Activated CD8-positive, alpha-beta memory T cell treated with anti-CD3 and anti-CD28 coated beads, Interleukin-2, amount 10 ng/mL, durations not matched to agents 7 days and 5 days (primary cell): Measurements from ENCODE around the gene DSCAM. TPM values are rescaled to one million over a fixed set of nuclear protein-coding genes. Genes with fewer than 3 reads are reported as not detected.

ENCODE experiments used
- ATAC-seq: fragments of 150-1000 bp; cut with Tn5 transposase; one replicate; pipeline ENCODE4 v1.10.0; 2021; ENCODE audit warnings: moderate library complexity
- CTCF ChIA-PET: fragments of 350-600 bp; sonication (Branson Sonifier 250); formaldehyde crosslinking; loops from one replicate; lab custom pipeline; 2021; ENCODE audit warnings: antibody characterized with exemption; lab: Charles Lee
- DNase-seq: peaks from one replicate; pipeline ENCODE4 v3.0.0-alpha.2; 2020
- H3K27ac Mint-ChIP-seq: one replicate; pipeline ENCODE4 v1.8.0; 2021; ENCODE audit warnings: mild to moderate bottlenecking, mixed read lengths
- H3K27me3 Mint-ChIP-seq: one replicate; pipeline ENCODE4 v1.8.0; 2021; ENCODE audit warnings: mixed read lengths
- H3K36me3 Mint-ChIP-seq: one replicate; pipeline ENCODE4 v1.8.0; 2021; ENCODE audit warnings: mild to moderate bottlenecking, mixed read lengths
- H3K4me1 Mint-ChIP-seq: one replicate; pipeline ENCODE4 v1.8.0; 2021; ENCODE audit warnings: mixed read lengths
- H3K4me3 Mint-ChIP-seq: one replicate; pipeline ENCODE4 v1.8.0; 2021; ENCODE audit warnings: mild to moderate bottlenecking, moderate library complexity, mixed read lengths
- H3K9me3 Mint-ChIP-seq: one replicate; pipeline ENCODE4 v1.8.0; 2022; ENCODE audit warnings: low read depth, mixed read lengths
- total RNA-seq, 2 experiments: library from RNA; stranded (reverse); gene quantifications; one replicate each; pipeline ENCODE4 v1.2.3, GENCODE V29; 2021

Gene DSCAM
- total RNA-seq, 2 experiments from 2014 or later = not detected

GRCh38 chr21:40770435-40771055 is 76.4 kb downstream of the DSCAM start:
- CTCF ChIA-PET = no interaction called here

GRCh38 chr21:40769231-40769630 is 77.7 kb downstream of the DSCAM start:
- H3K36me3 Mint-ChIP-seq = no peaks in the 10 kb centered on the region
- H3K4me1 Mint-ChIP-seq = no peaks in the 10 kb centered on the region

More at GRCh38 chr21:40770435-40771055, 76.4 kb downstream of the DSCAM start:
- Mint-ChIP-seq H3K4me3 (no peak overlapping the region), H3K27ac (no peak overlapping the region), H3K36me3 (no peaks in the 10 kb centered on the region), H3K9me3 (peaks cover 2% of the 10 kb centered on the region), H3K27me3 (no peaks in the 10 kb centered on the region), H3K4me1 (no peaks in the 10 kb centered on the region)
- no peak for ATAC-seq
- no peak for DNase-seq

GRCh38 chr21:40768056-40768455 is 78.9 kb downstream of the DSCAM start:
- H3K36me3 Mint-ChIP-seq = no peaks in the 10 kb centered on the region
- no peak overlapping the region for H3K27ac Mint-ChIP-seq
- CTCF ChIA-PET = no interaction called here
- no peak overlapping the region for H3K4me3 Mint-ChIP-seq
- no peaks in the 10 kb centered on the region for H3K4me1 Mint-ChIP-seq
- no peaks in the 10 kb centered on the region for H3K9me3 Mint-ChIP-seq
- DNase-seq (no peak), ATAC-seq (no peak)
- no peaks in the 10 kb centered on the region for H3K27me3 Mint-ChIP-seq

More at GRCh38 chr21:40769231-40769630, 77.7 kb downstream of the DSCAM start:
- CTCF ChIA-PET = no interaction called here
- Mint-ChIP-seq H3K27ac (no peak overlapping the region), H3K4me3 (no peak overlapping the region), H3K27me3 (no peaks in the 10 kb centered on the region), H3K9me3 (peaks cover 2% of the 10 kb centered on the region)
- DNase-seq (no peak), ATAC-seq (no peak)

GRCh38 chr21:40766381-40766780 is 80.6 kb downstream of the DSCAM start:
- H3K36me3 Mint-ChIP-seq = no peaks in the 10 kb centered on the region
- no peak overlapping the region for H3K27ac Mint-ChIP-seq
- no peaks in the 10 kb centered on the region for H3K9me3 Mint-ChIP-seq
- H3K27me3 Mint-ChIP-seq = no peaks in the 10 kb centered on the region
- no peak for DNase-seq
- no peak overlapping the region for H3K4me3 Mint-ChIP-seq
- H3K4me1 Mint-ChIP-seq = no peaks in the 10 kb centered on the region
- CTCF ChIA-PET = no interaction called here
- no peak for ATAC-seq

DNA sequence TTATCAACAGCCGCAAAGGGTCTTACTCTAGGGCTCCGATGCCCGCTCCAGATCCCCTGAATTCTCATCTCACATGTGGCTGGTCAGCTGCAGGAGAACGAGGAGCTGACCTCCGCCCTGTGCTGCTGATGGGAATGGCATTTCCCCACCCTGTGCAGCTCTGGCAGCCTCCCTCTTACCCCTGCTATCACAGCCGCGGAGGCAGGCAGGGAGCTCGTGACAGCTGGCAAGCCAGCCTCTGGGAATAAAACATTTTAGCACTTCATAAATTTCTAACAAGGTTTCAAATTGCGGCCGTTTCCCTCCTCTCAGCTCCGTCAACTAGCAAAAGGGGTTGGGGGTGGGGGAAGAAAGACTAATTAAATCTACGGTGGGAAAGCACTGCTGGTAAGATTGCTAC is 81.1 kb downstream of the DSCAM start:
- Mint-ChIP-seq H3K4me1 (no peaks in the 10 kb centered on the region), H3K4me3 (no peak overlapping the region), H3K27ac (no peak overlapping the region), H3K27me3 (no peaks in the 10 kb centered on the region), H3K9me3 (no peaks in the 10 kb centered on the region), H3K36me3 (no peaks in the 10 kb centered on the region)
- ATAC-seq = no peak
- DNase-seq = no peak
- CTCF ChIA-PET = no interaction called here

DNA sequence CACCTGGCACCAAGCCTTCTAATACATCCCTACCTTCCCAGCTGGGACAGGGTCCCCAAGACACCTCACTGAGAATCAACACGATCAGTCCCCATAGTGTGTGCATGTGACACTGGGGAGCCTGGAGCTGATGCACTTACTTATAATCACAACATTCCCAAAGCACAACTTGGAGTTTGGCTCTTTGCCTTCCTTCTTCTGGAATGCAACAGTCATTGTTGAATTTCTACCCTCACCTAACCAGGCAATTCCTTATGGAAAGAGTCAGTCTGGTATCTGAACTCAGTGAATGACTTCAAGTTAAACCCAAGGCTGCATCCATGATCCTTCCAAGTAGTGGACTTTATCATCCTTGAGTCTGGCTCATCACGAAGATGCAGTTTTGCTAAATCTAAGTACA is 86.1 kb downstream of the DSCAM start:
- Mint-ChIP-seq H3K27me3 (no peaks in the 10 kb centered on the region), H3K36me3 (no peaks in the 10 kb centered on the region), H3K27ac (no peak overlapping the region), H3K4me1 (no peaks in the 10 kb centered on the region), H3K4me3 (no peak overlapping the region), H3K9me3 (peaks cover 4% of the 10 kb centered on the region)
- ATAC-seq (no peak), DNase-seq (no peak)
- CTCF ChIA-PET = no interaction called here

GRCh38 chr21:40759061-40759460 is 87.9 kb downstream of the DSCAM start:
- Mint-ChIP-seq H3K4me3 (no peak overlapping the region), H3K9me3 (peaks cover 4% of the 10 kb centered on the region), H3K27ac (no peak overlapping the region), H3K36me3 (no peaks in the 10 kb centered on the region), H3K27me3 (no peaks in the 10 kb centered on the region), H3K4me1 (no peaks in the 10 kb centered on the region)
- no peak for ATAC-seq
- no peak for DNase-seq
- CTCF ChIA-PET = no interaction called here

GRCh38 chr21:40757366-40757765 is 89.6 kb downstream of the DSCAM start:
- H3K36me3 Mint-ChIP-seq = no peaks in the 10 kb centered on the region
- no peak for ATAC-seq
- H3K27ac Mint-ChIP-seq = no peak overlapping the region
- no peak for DNase-seq
- no peaks in the 10 kb centered on the region for H3K4me1 Mint-ChIP-seq
- CTCF ChIA-PET = no interaction called here
- H3K9me3 Mint-ChIP-seq = peaks cover 4% of the 10 kb centered on the region
- no peak overlapping the region for H3K4me3 Mint-ChIP-seq
- no peaks in the 10 kb centered on the region for H3K27me3 Mint-ChIP-seq

GRCh38 chr21:40754466-40754865 is 92.5 kb downstream of the DSCAM start:
- ATAC-seq (no peak), DNase-seq (no peak)
- H3K36me3 Mint-ChIP-seq = no peaks in the 10 kb centered on the region
- H3K4me1 Mint-ChIP-seq = no peaks in the 10 kb centered on the region
- no peak overlapping the region for H3K27ac Mint-ChIP-seq
- H3K9me3 Mint-ChIP-seq = peaks cover 4% of the 10 kb centered on the region
- CTCF ChIA-PET = no interaction called here
- no peak overlapping the region for H3K4me3 Mint-ChIP-seq
- H3K27me3 Mint-ChIP-seq = no peaks in the 10 kb centered on the region

DNA sequence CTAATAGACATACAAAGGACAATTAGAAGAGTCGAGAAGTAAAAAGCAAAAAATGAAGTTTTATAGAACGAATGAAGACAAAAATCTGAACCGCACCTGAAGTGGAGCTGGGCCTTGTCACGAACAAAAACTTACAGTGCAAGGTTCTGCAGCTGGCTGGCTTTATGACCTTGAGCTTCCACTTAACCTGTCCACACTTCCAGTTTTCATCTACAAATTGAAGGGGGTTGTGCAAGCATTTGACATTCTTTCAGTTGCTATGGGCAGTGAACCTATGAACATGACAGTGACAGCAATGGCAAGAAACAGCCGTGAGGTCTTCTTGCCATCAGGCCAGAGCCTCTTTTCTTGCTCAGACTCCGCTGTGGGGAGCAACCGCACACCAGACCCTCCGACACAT is 93.2 kb downstream of the DSCAM start:
- Mint-ChIP-seq H3K9me3 (peaks cover 7% of the 10 kb centered on the region), H3K27me3 (no peaks in the 10 kb centered on the region), H3K36me3 (no peaks in the 10 kb centered on the region), H3K27ac (no peak overlapping the region), H3K4me3 (no peak overlapping the region), H3K4me1 (no peaks in the 10 kb centered on the region)
- DNase-seq = no peak
- no peak for ATAC-seq
- CTCF ChIA-PET = no interaction called here

GRCh38 chr21:40752125-40752524 is 94.8 kb downstream of the DSCAM start:
- H3K27me3 Mint-ChIP-seq = no peaks in the 10 kb centered on the region
- no peaks in the 10 kb centered on the region for H3K36me3 Mint-ChIP-seq
- H3K4me1 Mint-ChIP-seq = no peaks in the 10 kb centered on the region
- H3K9me3 Mint-ChIP-seq = peaks cover 5% of the 10 kb centered on the region
- no peak for ATAC-seq
- H3K4me3 Mint-ChIP-seq = no peak overlapping the region
- CTCF ChIA-PET = no interaction called here
- DNase-seq = no peak
- no peak overlapping the region for H3K27ac Mint-ChIP-seq

- H3K36me3 Mint-ChIP-seq = no peaks in the 10 kb centered on the region
- no peak for ATAC-seq
These were observed 95.7 kb downstream of the DSCAM start for GRCh38 chr21:40751221-40751620.

DNA sequence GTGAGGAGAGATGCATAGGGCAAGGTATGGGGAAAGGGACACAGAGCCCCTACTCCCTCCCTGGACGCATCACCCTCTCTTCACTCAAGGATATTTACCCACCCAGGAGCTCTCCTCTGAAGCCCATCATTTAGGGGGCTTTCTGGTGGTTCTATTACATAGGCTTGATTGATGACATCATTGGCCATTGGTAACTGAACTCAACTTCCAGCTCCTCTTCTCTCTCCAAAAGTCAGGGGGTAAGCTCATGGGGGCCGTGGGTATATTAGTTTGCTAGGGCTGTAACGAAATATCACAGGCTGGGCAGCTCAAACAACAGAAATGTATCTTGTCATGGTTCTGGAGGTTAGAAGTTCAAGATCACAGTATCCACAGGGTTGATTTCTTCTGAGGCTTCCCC is 110.8 kb downstream of the DSCAM start:
- Mint-ChIP-seq H3K9me3 (peaks cover 2% of the 10 kb centered on the region), H3K4me1 (no peaks in the 10 kb centered on the region), H3K27me3 (no peaks in the 10 kb centered on the region), H3K27ac (no peak overlapping the region), H3K4me3 (no peak overlapping the region), H3K36me3 (no peaks in the 10 kb centered on the region)
- CTCF ChIA-PET = no interaction called here
- no peak for DNase-seq
- no peak for ATAC-seq

More at GRCh38 chr21:40751221-40751620, 95.7 kb downstream of the DSCAM start:
- CTCF ChIA-PET = no interaction called here
- H3K27ac Mint-ChIP-seq = no peak overlapping the region
- H3K9me3 Mint-ChIP-seq = peaks cover 3% of the 10 kb centered on the region
- no peaks in the 10 kb centered on the region for H3K4me1 Mint-ChIP-seq
- DNase-seq = no peak
- H3K27me3 Mint-ChIP-seq = no peaks in the 10 kb centered on the region
- H3K4me3 Mint-ChIP-seq = no peak overlapping the region

DNA sequence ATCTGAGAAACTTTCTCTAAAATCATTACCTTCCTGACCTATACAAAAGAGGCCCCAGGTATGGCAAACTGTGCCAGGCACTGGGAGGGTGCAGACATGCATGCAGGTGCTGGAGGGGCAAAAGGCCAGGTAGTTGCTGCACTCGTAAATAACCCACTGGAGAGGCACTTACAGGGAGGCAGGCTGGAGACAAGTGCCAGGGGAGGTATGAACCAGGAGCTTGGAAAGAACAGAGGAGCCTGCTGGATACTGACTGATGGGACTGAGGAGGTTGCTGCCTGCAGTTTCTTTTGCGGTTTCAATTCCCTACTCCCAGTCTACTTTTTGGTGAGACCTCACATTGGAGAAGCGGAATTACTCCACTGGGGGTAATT is 113.9 kb downstream of the DSCAM start:
- DNase-seq (no peak), ATAC-seq (no peak)
- Mint-ChIP-seq H3K4me1 (no peaks in the 10 kb centered on the region), H3K27ac (no peak overlapping the region), H3K27me3 (no peaks in the 10 kb centered on the region), H3K4me3 (no peak overlapping the region), H3K9me3 (peaks cover 2% of the 10 kb centered on the region), H3K36me3 (no peaks in the 10 kb centered on the region)
- CTCF ChIA-PET = no interaction called here
